Measurements from ENCODE around the gene CYB5RL.

DNA sequence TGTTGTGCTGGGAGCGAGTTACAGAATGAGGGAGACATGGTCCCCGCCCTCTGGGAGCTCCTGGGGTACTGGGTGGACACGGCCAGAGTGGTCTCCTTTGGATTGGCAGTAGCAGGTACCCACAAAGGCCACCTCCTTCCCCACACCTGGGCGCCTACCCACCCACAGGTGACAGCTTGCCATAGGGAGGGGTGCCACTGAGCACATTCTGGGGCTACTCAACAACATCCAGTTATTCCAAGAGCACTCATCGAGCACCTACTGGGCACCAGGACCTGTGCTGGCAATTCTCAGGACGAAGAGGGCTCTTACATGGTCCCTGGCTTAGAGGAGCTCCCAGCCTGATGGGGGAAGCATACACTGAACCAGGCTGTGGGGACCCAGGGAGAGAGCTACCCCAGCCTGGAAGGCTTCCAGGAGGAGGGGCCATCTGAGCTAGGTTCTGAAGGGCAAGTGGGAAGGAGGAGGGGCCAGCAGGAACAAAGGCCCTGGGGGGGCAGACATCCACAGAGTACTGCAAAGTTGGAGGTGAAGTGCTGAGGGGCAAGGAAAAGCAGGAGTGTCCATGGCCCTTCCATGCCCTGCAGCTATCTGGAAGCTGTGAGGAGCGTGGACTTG is 22.1 kb upstream of the CYB5RL start:
- TF ChIP-seq, protein P1, sequence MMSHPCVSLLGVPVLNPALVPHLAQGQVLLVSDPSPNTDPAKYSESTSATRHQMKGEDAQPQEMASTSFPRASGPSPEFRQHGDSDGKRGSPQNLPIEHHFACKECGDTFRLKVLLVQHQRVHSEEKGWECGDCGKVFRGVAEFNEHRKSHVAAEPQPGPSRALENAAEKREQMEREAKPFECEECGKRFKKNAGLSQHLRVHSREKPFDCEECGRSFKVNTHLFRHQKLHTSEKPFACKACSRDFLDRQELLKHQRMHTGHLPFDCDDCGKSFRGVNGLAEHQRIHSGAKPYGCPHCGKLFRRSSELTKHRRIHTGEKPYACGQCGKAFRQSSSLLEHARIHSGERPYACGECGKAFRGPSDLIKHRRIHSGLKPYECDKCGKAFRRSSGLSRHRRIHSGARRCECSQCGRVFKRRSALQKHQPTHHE (CRISPR knock-in tag; IDR thresholded peaks at IDR 0.05; ENCODE audit: borderline replicate concordance) = no peak
- TF ChIP-seq ZNF569 (CRISPR knock-in tag; IDR thresholded peaks at IDR 0.05; ENCODE audit: borderline replicate concordance) = no peak
- TF ChIP-seq FOXP1 (IDR thresholded peaks at IDR 0.05) = no peak
- TF ChIP-seq FOXP1 (CRISPR knock-in tag; IDR thresholded peaks at IDR 0.05) = no peak
- TF ChIP-seq MAFK (conservative IDR thresholded peaks at IDR 0.05 in 1 of 2, IDR thresholded peaks at IDR 0.05 in 1 of 2; ENCODE audit: low read length in 2 of 2) = no peak
- TF ChIP-seq, protein P2, sequence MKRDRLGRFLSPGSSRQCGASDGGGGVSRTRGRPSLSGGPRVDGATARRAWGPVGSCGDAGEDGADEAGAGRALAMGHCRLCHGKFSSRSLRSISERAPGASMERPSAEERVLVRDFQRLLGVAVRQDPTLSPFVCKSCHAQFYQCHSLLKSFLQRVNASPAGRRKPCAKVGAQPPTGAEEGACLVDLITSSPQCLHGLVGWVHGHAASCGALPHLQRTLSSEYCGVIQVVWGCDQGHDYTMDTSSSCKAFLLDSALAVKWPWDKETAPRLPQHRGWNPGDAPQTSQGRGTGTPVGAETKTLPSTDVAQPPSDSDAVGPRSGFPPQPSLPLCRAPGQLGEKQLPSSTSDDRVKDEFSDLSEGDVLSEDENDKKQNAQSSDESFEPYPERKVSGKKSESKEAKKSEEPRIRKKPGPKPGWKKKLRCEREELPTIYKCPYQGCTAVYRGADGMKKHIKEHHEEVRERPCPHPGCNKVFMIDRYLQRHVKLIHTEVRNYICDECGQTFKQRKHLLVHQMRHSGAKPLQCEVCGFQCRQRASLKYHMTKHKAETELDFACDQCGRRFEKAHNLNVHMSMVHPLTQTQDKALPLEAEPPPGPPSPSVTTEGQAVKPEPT (CRISPR knock-in tag; IDR thresholded peaks at IDR 0.05; ENCODE audit: low read depth) = no peak
- no peak for TF ChIP-seq ZSCAN22 (CRISPR knock-in tag; IDR thresholded peaks at IDR 0.05)
